GM19397 (cell line): ENCODE results near the gene ANKH.

Experiments
- ATAC-seq: cut with Tn5 transposase; IDR thresholded peaks from one replicate; pipeline ENCODE4 v1.9.1; 2021; ENCODE audit warnings: mild to moderate bottlenecking, moderate library complexity; ENCODE audit not compliant: unreplicated experiment

ANKH gene

DNA sequence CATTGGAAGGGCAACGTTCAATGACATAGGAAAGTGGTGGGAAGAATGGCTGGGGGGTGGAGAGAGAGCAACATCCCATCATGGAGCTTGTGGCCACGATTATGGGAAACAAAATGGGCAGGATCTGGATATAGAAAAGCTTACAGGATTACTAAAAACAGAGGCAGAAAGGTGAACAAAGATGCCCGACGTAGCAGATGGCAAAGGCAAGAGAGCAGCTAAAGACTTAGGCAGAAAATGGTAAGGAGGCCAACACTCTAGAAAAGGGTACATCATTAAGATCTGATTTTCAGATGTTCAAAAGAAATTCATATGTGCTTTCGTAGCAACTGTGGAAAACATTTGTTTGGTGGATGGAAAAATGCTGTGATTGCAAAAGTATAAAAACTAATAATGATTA is 104.5 kb downstream of the ANKH start:
- no peak for ATAC-seq

DNA sequence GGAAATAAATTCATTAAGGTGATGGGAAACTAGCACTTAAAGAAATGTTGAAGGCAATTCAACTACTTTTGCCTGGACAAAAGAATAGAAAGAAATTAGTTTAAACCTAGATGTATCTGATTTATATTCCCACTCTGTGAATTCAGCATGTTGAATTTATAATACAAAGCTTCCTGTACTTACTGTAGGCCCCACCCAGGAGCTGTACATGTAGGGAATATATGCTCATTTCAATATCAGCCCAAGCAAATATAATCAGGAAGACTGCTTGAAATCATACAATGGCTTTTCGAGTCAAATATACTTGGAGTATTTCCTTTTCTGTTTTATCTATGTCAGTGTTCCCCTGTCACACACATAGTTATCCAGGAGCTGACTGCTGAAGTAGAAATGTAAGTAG is 105.0 kb downstream of the ANKH start:
- no peak for ATAC-seq

DNA sequence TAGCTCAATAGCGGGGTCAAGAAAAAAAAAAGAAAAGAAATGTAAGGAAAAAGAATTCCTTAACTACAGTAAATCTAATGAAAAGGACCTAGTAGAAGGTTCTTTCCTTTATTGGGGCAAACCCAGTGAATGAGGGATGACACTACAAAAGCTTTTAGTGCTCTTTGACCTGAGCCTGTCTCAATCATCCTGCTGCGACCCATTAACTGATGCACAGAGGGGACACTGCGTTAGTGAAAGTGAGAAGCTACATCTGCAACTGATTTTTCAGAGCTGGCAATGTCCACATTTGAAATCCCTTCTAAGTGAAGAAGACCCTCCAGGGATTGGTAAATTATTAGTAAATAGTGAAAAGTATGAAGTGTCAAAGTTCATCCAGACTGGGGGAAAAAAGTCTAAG is 106.0 kb downstream of the ANKH start:
- no peak for ATAC-seq

DNA sequence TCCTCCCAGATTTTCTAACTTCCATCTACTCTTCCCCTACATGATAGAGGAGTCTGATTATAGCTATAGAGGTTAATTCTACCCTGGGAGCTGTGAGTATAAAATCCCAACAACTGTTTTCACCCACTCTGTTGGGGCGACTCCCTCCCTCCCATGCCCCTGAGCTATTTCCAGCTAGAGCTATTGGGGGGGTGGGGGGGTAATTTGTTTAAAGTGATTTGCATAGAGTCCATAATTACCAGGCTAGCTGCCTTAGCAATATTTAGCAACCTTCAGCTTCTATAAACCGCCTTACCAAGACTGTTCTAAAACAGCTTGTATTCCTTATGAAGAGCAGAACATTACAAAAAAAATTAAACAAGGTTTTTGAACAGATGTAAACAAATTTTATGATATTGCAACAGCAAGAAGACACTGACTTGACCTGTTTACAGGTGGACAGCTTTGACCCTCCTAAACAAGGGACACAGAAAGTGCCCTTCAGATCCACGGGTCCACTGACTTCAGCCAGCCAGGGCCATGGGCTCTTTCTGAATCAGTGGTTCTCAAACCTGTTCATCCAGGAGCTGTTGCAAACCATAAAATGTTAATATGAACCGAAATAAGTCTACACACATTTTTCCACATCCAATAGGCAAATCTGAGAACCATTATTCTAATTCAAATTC is 108.9 kb downstream of the ANKH start:
- no peak for ATAC-seq

DNA sequence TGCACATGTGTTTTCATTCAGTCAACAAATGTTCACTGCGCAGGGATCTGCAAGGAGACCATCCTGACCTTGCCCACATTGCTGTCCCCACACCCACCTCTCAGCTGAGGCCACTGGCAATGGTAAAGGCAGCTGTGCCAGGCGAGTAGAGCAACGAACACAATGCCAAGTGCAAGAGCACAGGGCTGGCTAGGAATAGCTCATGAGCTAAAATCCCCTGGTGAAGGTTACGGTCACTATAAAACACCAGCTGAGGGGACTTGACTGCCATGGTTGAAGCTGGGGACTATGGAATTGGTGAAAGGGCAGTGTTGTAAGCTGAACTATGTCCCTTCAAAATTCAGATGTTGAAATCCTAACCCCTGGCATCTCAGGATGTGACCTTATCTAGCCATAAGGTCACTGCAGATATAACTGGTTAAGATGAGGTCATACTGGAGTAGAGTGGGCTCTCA is 111.0 kb downstream of the ANKH start:
- ATAC-seq, result no peak

DNA sequence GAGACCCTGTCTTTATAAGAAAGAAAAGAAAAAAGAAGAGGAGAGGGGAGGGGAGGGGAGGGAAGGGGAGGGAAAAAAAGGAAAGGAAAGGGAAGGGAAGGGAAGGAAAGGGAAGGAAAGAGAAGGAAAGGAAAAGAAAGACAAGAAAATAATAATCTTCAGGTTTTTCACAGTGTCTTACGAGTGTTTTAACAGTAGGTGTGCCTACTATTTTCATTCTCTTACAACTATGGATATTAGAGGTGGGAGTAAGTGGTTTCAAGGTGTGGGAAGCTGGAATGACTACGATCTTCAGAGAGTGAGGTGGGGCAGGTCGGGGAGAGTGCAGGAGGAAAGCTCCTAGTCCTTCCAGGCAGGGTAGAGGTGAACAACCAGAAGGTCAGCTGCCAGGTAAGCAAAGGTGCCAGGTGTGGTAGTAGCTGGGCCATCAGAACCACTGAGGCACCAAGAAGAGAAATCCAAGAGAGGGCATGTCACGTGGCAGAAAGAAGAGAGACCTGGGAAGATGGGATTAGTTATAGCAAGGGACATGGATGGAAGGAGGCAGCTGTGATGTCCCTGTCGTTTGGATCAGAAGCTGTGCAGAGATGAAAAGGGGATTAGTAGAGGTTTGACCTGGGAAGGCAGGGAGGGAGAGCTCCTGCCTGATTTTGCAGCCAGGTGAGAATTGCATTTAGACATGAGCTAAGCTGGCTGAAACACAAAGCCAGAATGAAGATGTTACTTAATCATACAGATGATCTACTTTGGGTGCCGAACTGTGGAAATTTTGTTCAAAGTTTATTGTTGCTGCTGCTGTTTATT is 111.6 kb downstream of the ANKH start:
- no peak for ATAC-seq

DNA sequence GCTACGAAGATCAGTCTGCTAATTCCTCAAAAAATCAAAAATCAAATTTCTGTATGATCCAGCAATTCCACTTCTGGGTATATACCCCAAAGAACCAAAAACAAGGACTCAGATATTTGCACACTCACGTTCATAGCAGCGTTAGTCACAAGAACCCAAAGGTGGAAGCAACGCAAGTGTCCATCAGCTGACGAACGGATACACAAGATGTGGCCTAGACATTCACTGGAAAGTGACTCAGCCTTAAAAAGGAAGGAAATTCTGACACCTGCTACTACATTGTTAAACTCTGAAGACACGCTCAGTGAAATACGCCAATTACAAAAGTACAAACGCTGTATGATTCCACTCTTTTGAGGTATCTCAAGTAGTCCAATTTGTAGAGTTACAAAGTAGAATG is 113.7 kb downstream of the ANKH start:
- ATAC-seq, result no peak

DNA sequence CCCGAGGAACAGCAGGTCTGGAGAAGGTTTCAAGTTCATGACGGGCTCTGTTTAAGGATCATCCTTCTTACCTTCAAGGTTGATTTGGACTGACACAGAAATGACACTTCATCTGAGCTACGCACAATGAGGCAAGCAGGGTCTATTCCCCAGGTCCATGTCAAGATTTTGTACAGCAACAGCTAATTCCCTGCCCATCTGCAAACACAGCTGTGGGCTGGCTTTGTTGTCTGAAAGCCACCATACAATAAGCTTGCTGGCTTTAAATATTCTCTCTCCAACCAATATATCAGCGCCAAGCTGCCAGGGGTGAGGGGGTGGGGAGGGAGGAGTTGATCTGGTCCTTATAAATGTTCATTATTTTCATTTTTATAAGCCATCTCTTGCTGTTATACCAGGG is 115.1 kb downstream of the ANKH start:
- ATAC-seq, result no peak

DNA sequence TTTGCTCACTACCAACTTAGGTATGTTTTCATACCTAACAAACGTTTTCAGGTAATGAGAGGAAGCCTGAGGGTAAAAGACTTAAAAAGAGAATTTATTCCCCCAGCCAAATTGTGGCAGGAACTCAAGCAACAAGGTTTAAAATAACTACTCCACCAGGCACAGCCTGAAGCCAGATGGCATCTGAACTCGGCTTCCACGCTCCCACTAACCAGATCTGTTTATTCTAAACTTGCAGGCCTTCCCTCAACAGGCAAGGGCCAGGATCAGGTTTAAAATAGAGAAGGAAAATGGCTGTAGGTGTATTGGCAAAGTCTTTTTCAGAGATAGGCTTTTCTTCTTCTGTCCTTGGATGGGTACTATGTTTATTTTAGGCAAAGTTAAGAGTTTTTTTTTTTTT is 117.6 kb downstream of the ANKH start:
- ATAC-seq, result no peak

DNA sequence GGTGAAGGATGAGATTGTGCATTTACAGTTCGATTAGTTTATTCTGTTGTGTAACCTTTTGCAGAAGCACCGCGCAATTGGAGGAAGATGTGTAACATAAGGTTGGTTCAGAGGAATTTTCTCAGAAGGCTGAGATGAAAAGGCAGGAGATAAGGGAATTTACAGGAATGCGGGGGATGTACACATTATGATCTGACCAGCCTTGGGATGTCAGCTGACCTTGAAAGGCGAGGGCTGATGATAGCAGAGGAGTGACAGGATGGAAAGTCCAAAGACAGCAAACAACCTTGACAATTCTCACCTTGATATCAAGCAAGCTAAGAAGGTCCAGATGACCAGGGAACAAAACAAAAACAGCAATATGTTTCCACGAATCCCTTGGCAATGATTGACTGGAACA is 118.3 kb downstream of the ANKH start:
- ATAC-seq, result no peak

DNA sequence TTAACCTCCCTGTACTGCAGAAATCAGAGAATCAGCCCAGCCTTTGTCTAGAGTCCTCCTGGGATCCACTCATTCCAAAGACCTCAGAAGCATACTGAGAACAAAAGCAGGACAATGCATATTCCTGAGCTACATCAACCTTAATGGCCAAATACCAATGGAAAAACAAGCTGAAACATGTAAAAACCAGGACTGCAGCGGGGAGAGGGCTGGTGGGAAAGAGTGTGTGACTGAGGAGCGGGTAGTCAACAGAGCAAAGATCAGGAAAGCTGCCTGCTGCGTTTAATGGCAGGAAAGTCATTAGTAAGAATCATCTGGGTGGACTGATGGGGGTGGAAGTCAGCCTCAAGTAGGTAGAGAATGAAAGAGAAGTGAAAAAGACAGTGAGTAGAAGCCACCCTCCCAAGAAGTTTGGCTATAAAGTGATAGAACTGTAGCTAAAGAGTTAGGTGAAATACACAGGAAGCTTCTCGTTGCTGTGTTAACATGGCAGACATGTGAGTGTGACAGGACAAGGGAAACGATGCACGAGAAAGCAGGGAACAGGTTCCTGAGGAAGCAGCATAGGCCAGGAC is 119.0 kb downstream of the ANKH start:
- ATAC-seq, result no peak

DNA sequence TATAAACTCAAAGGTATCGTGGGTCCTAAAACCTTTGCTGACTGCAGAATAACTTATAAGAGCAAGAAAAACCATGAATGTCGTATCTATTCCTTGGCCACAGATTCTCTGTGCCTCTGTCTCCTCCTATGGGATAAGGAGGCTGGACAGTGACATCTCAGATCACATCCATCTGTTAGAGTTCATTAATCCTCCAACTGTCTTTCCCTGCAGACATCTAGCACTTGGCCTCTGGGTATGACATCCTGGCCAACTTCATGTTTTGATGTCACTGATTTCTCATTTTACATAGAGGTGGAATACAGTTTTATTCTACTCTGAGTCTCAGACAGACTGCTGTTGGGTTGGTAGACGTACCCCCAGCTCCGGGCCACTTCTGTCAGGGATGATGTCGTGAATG is 120.9 kb downstream of the ANKH start:
- no peak for ATAC-seq

DNA sequence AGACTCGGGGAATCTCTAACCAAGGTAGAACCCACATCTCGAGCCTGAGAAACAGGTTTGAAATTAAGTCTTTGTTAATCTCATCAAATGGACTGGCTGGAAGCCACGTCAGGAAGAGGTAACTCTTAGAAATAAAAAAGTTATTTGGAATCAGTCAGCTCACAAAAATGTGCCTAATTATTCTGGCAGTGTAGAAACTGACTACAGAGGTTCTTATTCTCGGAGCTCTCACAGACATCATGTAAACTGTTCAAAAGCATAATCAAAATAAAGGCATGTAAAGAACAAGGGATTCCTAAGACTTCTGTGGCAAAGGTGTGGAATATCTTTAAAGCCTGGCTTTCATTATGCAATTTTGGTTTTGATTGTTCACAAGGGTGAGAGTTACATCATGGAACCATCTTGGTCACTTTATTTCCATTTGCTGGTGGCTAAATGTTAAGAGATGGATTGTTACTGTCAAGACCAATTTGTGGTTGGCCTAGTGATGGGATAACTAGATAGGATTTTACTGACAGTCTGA is 121.9 kb downstream of the ANKH start:
- no peak for ATAC-seq

DNA sequence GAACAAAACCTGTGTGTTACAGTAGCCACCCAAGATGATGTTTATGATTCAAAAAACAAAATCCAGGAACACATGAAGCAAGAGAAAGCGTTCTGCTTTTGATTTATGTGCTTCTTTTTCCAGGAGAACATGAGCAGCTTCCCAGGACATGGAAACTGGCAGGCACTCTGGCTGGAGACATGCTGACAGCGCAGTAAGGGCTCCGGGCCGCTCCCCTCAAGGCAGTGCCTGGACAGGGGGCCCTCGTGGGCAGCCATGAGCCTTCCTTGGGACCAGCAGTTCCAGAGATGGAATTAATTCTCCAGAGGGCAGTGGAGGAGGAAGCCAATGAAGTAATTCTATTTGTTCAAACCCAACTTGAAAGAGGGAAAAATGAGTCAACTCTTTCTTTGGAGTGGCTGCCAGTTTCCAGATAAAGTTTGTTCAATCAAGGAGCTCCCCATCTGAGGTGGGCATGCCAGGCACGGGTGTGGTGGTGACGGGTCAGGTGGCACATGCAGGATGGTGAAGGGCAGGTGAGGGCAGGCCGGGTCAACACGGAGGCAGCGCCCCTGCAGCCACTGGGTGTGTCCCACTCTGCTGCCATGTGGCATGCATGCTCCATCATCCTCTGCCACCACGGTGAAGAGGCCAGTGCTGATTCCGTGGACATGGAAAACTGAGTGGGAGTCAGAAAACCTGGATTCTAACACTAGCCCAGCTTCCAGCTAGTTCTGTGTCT is 123.2 kb downstream of the ANKH start:
- ATAC-seq, result no peak

DNA sequence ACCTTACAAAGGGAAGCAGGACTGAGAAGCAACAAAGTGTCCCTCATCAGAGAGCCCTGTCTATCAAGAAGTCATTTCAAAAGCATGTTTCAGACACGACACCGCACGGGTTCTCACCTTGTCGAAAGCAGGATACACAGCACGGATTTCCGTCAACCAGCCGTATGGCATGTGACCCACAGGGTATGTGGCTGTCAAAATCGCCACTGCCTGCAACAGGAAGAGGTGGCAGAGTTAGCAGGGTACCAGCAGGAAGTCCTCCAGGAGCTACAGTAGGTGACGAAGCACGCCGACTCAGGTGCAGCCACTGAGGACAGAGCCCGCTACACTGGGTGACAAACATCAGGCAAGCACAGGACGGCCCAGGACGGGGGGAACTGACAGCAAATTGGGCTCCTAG is 125.8 kb downstream of the ANKH start:
- ATAC-seq, result no peak

DNA sequence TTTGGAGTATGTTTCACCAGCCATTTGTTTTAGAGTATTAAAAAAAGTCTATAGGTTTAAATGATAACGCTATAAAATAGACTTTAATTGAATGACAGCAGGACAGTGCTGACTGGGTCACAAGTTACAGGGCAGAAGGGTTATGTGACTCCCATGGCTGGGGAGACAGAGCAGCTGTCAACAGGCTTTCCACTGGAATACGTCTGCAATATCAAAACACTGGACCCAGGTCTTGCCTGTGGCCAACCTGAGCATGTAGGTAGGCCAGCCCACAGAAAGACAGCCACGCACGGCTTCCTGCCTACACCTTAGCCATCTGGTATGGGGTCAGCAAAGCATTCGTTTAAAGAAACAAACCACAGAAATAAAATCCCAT is 126.4 kb downstream of the ANKH start:
- ATAC-seq, result no peak

DNA sequence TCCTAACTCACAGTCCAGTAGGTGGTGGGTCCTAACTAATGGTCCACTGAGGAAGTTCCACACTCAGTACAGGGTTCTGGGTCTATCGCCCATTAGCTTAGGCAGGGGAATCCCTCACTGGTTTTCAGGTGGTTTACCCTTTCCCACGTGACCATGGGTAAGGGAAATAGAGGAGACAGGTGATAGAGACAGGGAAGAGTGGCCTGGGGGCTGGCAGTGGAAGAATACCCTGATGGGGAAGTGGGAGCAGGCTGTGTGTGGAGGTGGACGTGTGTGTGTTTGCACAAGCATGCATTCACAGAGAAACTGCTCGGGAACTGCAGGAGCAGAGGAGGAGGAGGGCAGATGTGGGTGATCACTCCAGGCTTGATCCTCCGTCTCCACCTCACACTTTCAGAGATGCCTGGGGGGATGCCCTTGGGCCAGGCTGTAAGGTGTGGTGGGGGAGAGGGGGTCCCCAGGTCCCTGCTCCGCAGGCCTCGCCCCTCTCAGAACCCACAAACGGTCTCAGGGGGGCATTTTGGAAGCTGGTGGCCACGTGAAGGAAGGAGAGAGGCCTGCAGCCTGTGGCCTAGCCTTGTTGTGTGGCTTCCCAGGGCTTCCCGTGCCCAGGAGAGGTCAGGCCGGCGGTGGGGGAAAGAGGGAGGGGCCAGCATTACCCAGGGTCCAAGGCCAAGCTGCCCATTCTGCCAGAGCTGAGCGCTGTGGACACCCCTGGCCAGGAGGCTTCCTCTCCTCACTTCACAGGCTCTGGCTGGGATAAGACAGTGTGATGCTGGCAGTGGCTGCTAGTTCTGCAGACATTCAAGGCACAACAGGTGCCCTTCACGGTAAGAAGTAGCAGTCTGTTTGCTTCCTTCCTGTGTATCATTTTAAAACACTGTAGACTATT is 127.0 kb downstream of the ANKH start:
- ATAC-seq, result no peak

DNA sequence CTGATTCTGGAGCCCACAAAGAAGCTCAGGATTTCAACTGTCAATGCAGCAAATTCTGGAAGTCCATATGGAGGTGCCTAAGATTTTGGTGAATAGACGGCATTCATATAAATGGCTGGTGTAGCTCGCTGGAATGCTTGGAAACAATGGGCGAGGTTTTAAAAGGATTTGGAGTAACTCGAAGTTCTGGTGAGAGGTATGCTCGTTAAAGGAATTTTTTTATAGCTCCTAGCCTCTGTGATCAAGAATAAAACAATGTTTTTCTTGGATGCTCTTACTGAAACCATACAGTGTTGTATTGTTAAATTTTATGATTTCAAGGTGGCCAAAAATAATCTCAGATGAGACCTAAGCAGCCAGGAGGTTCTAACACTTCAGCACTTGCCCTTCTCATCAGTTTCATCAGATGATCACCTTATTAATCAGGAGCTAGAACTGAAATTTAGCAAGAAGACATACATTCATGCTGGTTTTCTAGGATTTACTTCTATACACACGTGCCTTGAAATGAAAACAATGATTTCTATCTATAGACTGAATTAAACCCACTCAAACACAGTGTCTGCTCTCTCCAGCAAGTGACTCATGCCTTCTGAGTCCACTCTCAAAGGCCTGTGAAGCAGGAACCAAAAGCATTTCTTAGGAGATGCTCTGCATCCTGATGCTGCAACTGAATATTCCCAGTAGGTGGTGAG is 127.8 kb downstream of the ANKH start:
- no peak for ATAC-seq

DNA sequence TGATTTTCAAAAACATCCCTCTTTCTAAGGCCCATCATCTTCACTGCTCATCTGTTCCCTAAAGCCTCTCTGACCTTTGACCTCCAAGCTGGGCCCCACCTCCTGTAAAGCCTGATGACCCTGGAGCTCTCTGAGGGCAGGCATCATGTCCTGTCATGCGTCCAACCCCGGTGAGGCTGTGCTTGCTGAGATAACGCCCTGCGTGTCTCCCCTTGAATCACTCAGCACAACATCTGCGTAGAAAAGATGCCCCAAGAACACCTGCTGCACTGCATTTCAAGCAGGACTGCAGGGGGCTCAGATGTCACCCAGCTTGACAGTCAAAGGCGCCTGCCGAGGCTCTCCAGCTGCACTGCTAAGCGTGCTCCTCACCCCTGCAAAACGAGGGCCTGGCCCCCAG is 129.1 kb downstream of the ANKH start:
- no peak for ATAC-seq
